22Rv1 (cell line): ENCODE results near the gene FAM98B.

ENCODE experiments used
- CTCF ChIP-seq: fragments of 450-650 bp; IDR thresholded peaks from 2 replicates; pipeline ENCODE4 v1.5.1; 2017; ENCODE audit warnings: mild to moderate bottlenecking
- ZFX ChIP-seq: fragments of 450-650 bp; IDR thresholded peaks from 2 replicates; pipeline ENCODE4 v1.6.1; 2017; ENCODE audit warnings: antibody characterized with exemption, borderline replicate concordance

- TF ChIP-seq CTCF (no peak), ZFX (no peak)
These were observed 80.8 kb downstream of the FAM98B start for GRCh38 chr15:38534691-38535090.
